H9 (cell line): Measurements from ENCODE around the gene TSC1. TPM values are rescaled to one million over a fixed set of nuclear protein-coding genes. Genes with fewer than 3 reads are reported as not detected.

Experiments
- DNase-seq: peaks from one replicate; pipeline ENCODE4 v3.0.0-alpha.2; 2017
- H2AFZ ChIP-seq: one replicate; pipeline ENCODE4 v1.6.1; 2013; ENCODE audit warnings: mild to moderate bottlenecking, low read length, control low read depth, moderate library complexity
- H2AK5ac ChIP-seq: 2 replicates; pipeline ENCODE4 v1.6.1; 2013; ENCODE audit warnings: low read length, control low read depth, mixed read lengths; ENCODE audit not compliant: insufficient read length
- H2BK120ac ChIP-seq: one replicate; pipeline ENCODE4 v1.6.1; 2013; ENCODE audit warnings: low read depth, mild to moderate bottlenecking, low read length, control low read depth, inconsistent platforms; ENCODE audit not compliant: poor library complexity, severe bottlenecking
- H2BK12ac ChIP-seq: 2 replicates; pipeline ENCODE4 v1.6.1; 2013; ENCODE audit warnings: low read length, control low read depth, mixed read lengths, low read depth; ENCODE audit not compliant: insufficient read length
- H2BK15ac ChIP-seq: 2 replicates; pipeline ENCODE4 v1.6.1; 2013; ENCODE audit warnings: low read depth, low read length, control low read depth
- H2BK20ac ChIP-seq: one replicate; pipeline ENCODE4 v1.6.1; 2013; ENCODE audit warnings: low read depth, mild to moderate bottlenecking, low read length, control low read depth, inconsistent platforms; ENCODE audit not compliant: poor library complexity, severe bottlenecking
- H2BK5ac ChIP-seq: 2 replicates; pipeline ENCODE4 v1.6.1; 2013; ENCODE audit warnings: low read length, control low read depth, mixed read lengths; ENCODE audit not compliant: insufficient read length
- H3K14ac ChIP-seq: 2 replicates; pipeline ENCODE4 v1.6.1; 2013; ENCODE audit warnings: low read length, control low read depth; ENCODE audit not compliant: insufficient read depth
- H3K18ac ChIP-seq: 2 replicates; pipeline ENCODE4 v1.6.1; 2013; ENCODE audit warnings: low read depth, mild to moderate bottlenecking, mixed read lengths, low read length, control low read depth; ENCODE audit not compliant: insufficient read length
- H3K23ac ChIP-seq: 2 replicates; pipeline ENCODE4 v1.6.1; 2013; ENCODE audit warnings: low read length, control low read depth, mixed read lengths, low read depth; ENCODE audit not compliant: insufficient read length
- H3K23me2 ChIP-seq: 2 replicates; pipeline ENCODE4 v1.6.1; 2013; ENCODE audit warnings: low read depth, mild to moderate bottlenecking, mixed read lengths, low read length, control low read depth; ENCODE audit not compliant: insufficient read length, poor library complexity, severe bottlenecking
- H3K27ac ChIP-seq: 2 replicates; pipeline ENCODE4 v1.5.1; 2013; ENCODE audit warnings: low read length, control low read depth, mixed read lengths, low read depth; ENCODE audit not compliant: insufficient read length
- H3K27me3 ChIP-seq: 2 replicates; pipeline ENCODE4 v1.6.1; 2013; ENCODE audit warnings: low read length, control low read depth, inconsistent platforms; ENCODE audit not compliant: insufficient read depth
- H3K4ac ChIP-seq: 2 replicates; pipeline ENCODE4 v1.6.1; 2013; ENCODE audit warnings: low read depth, mild to moderate bottlenecking, control low read depth, inconsistent platforms, low read length, moderate library complexity
- H3K4me1 ChIP-seq: 2 replicates; pipeline ENCODE4 v1.6.1; 2013; ENCODE audit warnings: low read length, control low read depth, inconsistent platforms; ENCODE audit not compliant: insufficient read depth
- H3K4me2 ChIP-seq: 2 replicates; pipeline ENCODE4 v1.6.1; 2013; ENCODE audit warnings: low read length, control low read depth, mixed read lengths; ENCODE audit not compliant: insufficient read length, insufficient read depth
- H3K56ac ChIP-seq: 2 replicates; pipeline ENCODE4 v1.6.1; 2013; ENCODE audit warnings: low read depth, mild to moderate bottlenecking, mixed read lengths, low read length, control low read depth; ENCODE audit not compliant: insufficient read length
- H3K79me1 ChIP-seq: 2 replicates; pipeline ENCODE4 v1.6.1; 2013; ENCODE audit warnings: low read depth, mild to moderate bottlenecking, moderate library complexity, low read length, control low read depth, inconsistent platforms; ENCODE audit not compliant: insufficient read depth, poor library complexity, severe bottlenecking
- H3K79me2 ChIP-seq: 2 replicates; pipeline ENCODE4 v1.6.1; 2013; ENCODE audit warnings: low read length, control low read depth, inconsistent platforms; ENCODE audit not compliant: insufficient read depth
- H3K9ac ChIP-seq: 2 replicates; pipeline ENCODE4 v1.6.1; 2013; ENCODE audit warnings: low read length, control low read depth, mixed read lengths; ENCODE audit not compliant: insufficient read length; ENCODE audit errors: extremely low read depth
- H3K9me3 ChIP-seq: one replicate; pipeline ENCODE4 v1.6.1; 2013; ENCODE audit warnings: low read depth, low read length, inconsistent platforms; ENCODE audit not compliant: control insufficient read depth
- H3T11ph ChIP-seq: one replicate; pipeline ENCODE4 v1.6.1; 2013; ENCODE audit warnings: mild to moderate bottlenecking, low read length, control low read depth, inconsistent platforms
- H4K20me1 ChIP-seq: one replicate; pipeline ENCODE4 v1.6.1; 2013; ENCODE audit not compliant: control insufficient read depth, insufficient read length, insufficient read depth
- H4K5ac ChIP-seq: 2 replicates; pipeline ENCODE4 v1.6.1; 2013; ENCODE audit warnings: low read depth, mild to moderate bottlenecking, mixed read lengths, low read length, control low read depth; ENCODE audit not compliant: insufficient read length
- H4K8ac ChIP-seq: replicated peaks from 2 replicates; pipeline ENCODE4 v1.6.1; 2013; ENCODE audit warnings: low read length, control low read depth, mixed read lengths, low read depth; ENCODE audit not compliant: insufficient read length
- H4K91ac ChIP-seq: 2 replicates; pipeline ENCODE4 v1.6.1; 2013; ENCODE audit warnings: low read depth, mild to moderate bottlenecking, moderate library complexity, mixed read lengths, low read length, control low read depth; ENCODE audit not compliant: insufficient read length
- H3K27ac Mint-ChIP-seq, 3 experiments: 2 replicates in 2 of 3; 3 replicates in 1 of 3; pipeline ENCODE4 v1.8.0; 2020 to 2021; ENCODE audit warnings: mixed read lengths in 3 of 3, mild to moderate bottlenecking in 1 of 3, moderate library complexity in 1 of 3
- H3K27me3 Mint-ChIP-seq: 2 replicates; pipeline ENCODE4 v1.8.0; 2021; ENCODE audit warnings: low read depth, mild to moderate bottlenecking, moderate library complexity, mixed read lengths
- H3K36me3 Mint-ChIP-seq, 3 experiments: 2 replicates in 2 of 3; 3 replicates in 1 of 3; pipeline ENCODE4 v1.8.0; 2020 to 2021; ENCODE audit warnings: low read depth in 3 of 3, mixed read lengths in 3 of 3; ENCODE audit not compliant: insufficient read depth in 1 of 3
- H3K4me1 Mint-ChIP-seq, 2 experiments: 2 replicates each; pipeline ENCODE4 v1.8.0; 2020; ENCODE audit warnings: mixed read lengths in 2 of 2
- H3K4me3 Mint-ChIP-seq, 2 experiments: 2 replicates in 1 of 2; 3 replicates in 1 of 2; pipeline ENCODE4 v1.8.0; 2020 to 2021; ENCODE audit warnings: mild to moderate bottlenecking in 2 of 2, mixed read lengths in 2 of 2, moderate library complexity in 1 of 2
- H3K9me3 Mint-ChIP-seq, 2 experiments: 2 replicates in 1 of 2; 3 replicates in 1 of 2; pipeline ENCODE4 v1.8.0; 2020; ENCODE audit warnings: mild to moderate bottlenecking in 2 of 2, mixed read lengths in 2 of 2, moderate library complexity in 1 of 2
- CTCF ChIP-seq: fragments of 200-600 bp; sonication (generic); conservative IDR thresholded peaks from 3 replicates; pipeline ENCODE4 v1.8.0; 2021; ENCODE audit warnings: antibody characterized with exemption, mild to moderate bottlenecking
- WGBS: extraction: QIAGEN DNeasy Blood & Tissue Kit; methylation state at CpG from one replicate; pipeline ENCODE4 v1.1.7; 2013; ENCODE audit warnings: missing lambda C conversion rate, low lambda C conversion rate, mixed read lengths; ENCODE audit not compliant: insufficient read length; ENCODE audit errors: extremely low coverage; 5-methylcytosine and 5-hydroxymethylcytosine counted together
- total RNA-seq: library from RNA; stranded (reverse); gene quantifications from 2 replicates; pipeline ENCODE4 v1.2.1, GENCODE V29; 2021

TSC1 gene
- total RNA-seq, 1 experiment from 2014 or later, result 32.7 TPM

- Mint-ChIP-seq H3K27me3 (peaks cover 23% of the 10 kb centered on the region), H3K27ac (no peak overlapping the region), H3K4me3 (no peak overlapping the region), H3K4me1 (no peaks in the 10 kb centered on the region), H3K9me3 (peaks cover 0 to 2% of the 10 kb centered on the region in 2 experiments; a peak in 1 of 5 replicates), H3K36me3 (no peaks in the 10 kb centered on the region)
- TF ChIP-seq CTCF, result no peak
- H3K4ac ChIP-seq, result no peak overlapping the region
- H3K27ac ChIP-seq, result no peak overlapping the region
- no peak for DNase-seq
- H2BK20ac ChIP-seq, result no peak overlapping the region
- H3K4me2 ChIP-seq, result no peak overlapping the region
- no peaks in the 10 kb centered on the region for H3K79me2 ChIP-seq
- H2AK5ac ChIP-seq, result no peak overlapping the region
- no peak overlapping the region for H4K5ac ChIP-seq
- H3K56ac ChIP-seq, result no peak overlapping the region
- no peak overlapping the region for H4K8ac ChIP-seq
- H2AFZ ChIP-seq, result no peak overlapping the region
- H3K23ac ChIP-seq, result no peak overlapping the region
- H4K91ac ChIP-seq, result no peak overlapping the region
- no peak overlapping the region for H2BK12ac ChIP-seq
- H3K14ac ChIP-seq, result no peak overlapping the region
- H2BK5ac ChIP-seq, result no peak overlapping the region
- no peaks in the 10 kb centered on the region for H4K20me1 ChIP-seq
- H3K79me1 ChIP-seq, result no peaks in the 10 kb centered on the region
- no peak overlapping the region for H2BK120ac ChIP-seq
- no CpG with 5 or more reads among the region's 2 CpGs for WGBS
- H3K9me3 ChIP-seq, result no peaks in the 10 kb centered on the region
- no peaks in the 10 kb centered on the region for H3K23me2 ChIP-seq
- no peak overlapping the region for H3K18ac ChIP-seq
- H3K27me3 ChIP-seq, result no peaks in the 10 kb centered on the region
- H2BK15ac ChIP-seq, result no peak overlapping the region
- H3K9ac ChIP-seq, result no peak overlapping the region
- H3T11ph ChIP-seq, result no peak overlapping the region
- H3K4me1 ChIP-seq, result no peaks in the 10 kb centered on the region
These were observed 10.7 kb upstream of the TSC1 start for GRCh38 chr9:132955123-132955522.
